Spinal cord (tissue), 10 donors: ENCODE results near the gene RNF14. TPM values are rescaled to one million over a fixed set of nuclear protein-coding genes. Genes with fewer than 3 reads are reported as not detected.
"Not testable (repeated sequence)": the region's sequence is repeated elsewhere in the genome, so short reads cannot be mapped to it uniquely, and the experiment has no call there.

Experiments used
- DNase-seq, 6 donors: peaks; one replicate each; pipeline versions ENCODE4 v3.0.0 to v3.0.0-alpha.2; 2013 to 2015; ENCODE audit warnings: low spot score in 6 of 6, low read depth in 4 of 6
- H3K27ac ChIP-seq: one replicate; pipeline ENCODE4 v1.5.1; 2013; ENCODE audit warnings: low read depth, low read length, control low read depth
- H3K27me3 ChIP-seq: one replicate; pipeline ENCODE4 v1.6.1; 2013; ENCODE audit warnings: low read length; ENCODE audit not compliant: control insufficient read depth, insufficient read depth
- H3K36me3 ChIP-seq: one replicate; pipeline ENCODE4 v1.6.1; 2013; ENCODE audit warnings: low read length; ENCODE audit not compliant: control insufficient read depth, insufficient read depth
- H3K4me1 ChIP-seq: one replicate; pipeline ENCODE4 v1.6.1; 2013; ENCODE audit warnings: low read length; ENCODE audit not compliant: control insufficient read depth, insufficient read depth
- H3K4me3 ChIP-seq: one replicate; pipeline ENCODE4 v1.5.1; 2013; ENCODE audit warnings: low read depth, low read length, control low read depth
- H3K9me3 ChIP-seq: one replicate; pipeline ENCODE4 v1.6.1; 2013; ENCODE audit warnings: low read length; ENCODE audit not compliant: control insufficient read depth, insufficient read depth
- WGBS: methylation state at CpG from one replicate; pipeline ENCODE4 v1.1.5; 2013; ENCODE audit warnings: missing lambda C conversion rate; ENCODE audit not compliant: insufficient coverage; 5-methylcytosine and 5-hydroxymethylcytosine counted together
- polyA plus RNA-seq, 2 donors: library from polyadenylated mRNA; unstranded; fragments of 120-200 nt; gene quantifications; one replicate each; pipeline ENCODE4 v1.2.1, GENCODE V29; 2013; ENCODE audit not compliant: insufficient read length in 2 of 2
- total RNA-seq, 2 donors: library from RNA; depleted of rRNA in 1 of 2; stranded (reverse); fragments of 120-200 nt in 1 of 2; fragments of >200 nt in 1 of 2; gene quantifications; one replicate each; pipeline versions ENCODE4 v1.2.3 to v1.2.4, GENCODE V29; 2013 to 2014
- donor health status: healthy.

RNF14 gene
- total and polyA plus RNA-seq, 4 donors = 57.4 to 96.9 (median 73.9) TPM

- H3K4me3 ChIP-seq = no peak overlapping the region
- H3K4me1 ChIP-seq = peaks cover 3% of the 10 kb centered on the region
- 62% methylated on average over 4 of the region's 5 CpGs for WGBS
- no peaks in the 10 kb centered on the region for H3K36me3 ChIP-seq
- no peak for DNase-seq
- no peak overlapping the region for H3K27ac ChIP-seq
- no peaks in the 10 kb centered on the region for H3K27me3 ChIP-seq
- H3K9me3 ChIP-seq = no peaks in the 10 kb centered on the region
Measured at GRCh38 chr5:142017832-142018427, 49.0 kb downstream of the RNF14 start.

DNA sequence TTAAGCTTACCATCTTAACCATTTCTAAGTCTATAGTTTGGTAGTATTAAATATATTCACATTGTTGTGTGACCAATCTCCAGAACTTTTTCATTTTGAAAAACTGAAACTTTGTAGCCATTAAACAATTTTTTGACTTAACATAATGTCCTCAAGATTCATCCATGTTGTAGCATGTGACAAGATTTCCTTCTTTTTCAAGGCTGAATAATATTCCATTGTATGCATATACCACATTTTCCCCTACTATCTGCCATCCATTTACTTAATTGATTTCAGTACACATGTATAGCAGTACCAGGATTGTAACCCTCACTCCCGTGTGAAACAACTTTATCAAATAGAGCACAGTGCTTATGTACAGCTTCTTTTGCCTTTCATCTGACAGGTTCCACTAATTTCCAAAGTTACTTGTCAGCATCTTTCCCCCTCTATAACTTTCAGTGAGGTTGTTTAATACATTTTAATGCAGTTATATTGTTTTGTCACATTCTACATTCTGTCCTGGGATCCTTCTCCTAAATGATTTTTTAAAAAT, 51.3 kb downstream of the RNF14 start:
- WGBS = no CpG with 5 or more reads among the region's 1 CpG
- H3K27ac ChIP-seq = no peak overlapping the region
- no peaks in the 10 kb centered on the region for H3K9me3 ChIP-seq
- DNase-seq = no peak
- no peaks in the 10 kb centered on the region for H3K27me3 ChIP-seq
- no peaks in the 10 kb centered on the region for H3K36me3 ChIP-seq
- no peak overlapping the region for H3K4me3 ChIP-seq
- no peaks in the 10 kb centered on the region for H3K4me1 ChIP-seq

DNA sequence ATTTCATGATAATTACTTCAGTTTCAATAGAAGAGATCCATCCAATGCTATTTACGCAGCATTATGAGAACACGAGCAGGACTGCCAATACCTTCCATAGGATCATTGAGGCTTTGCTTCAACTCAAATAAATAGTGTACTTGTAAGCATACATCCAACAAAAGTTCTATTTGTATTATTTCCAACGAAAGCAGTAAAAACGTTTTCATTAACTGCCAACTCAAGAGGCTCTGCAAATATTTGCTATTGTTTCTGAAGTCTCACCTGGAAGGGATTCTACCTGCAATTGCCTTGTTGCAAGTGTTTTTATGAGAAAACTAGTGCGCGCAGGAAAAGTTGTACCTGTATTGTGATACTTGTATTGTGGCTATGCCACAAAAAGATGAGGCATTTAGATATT, 54.9 kb downstream of the RNF14 start:
- WGBS = no CpG with 5 or more reads among the region's 6 CpGs
- H3K4me1 ChIP-seq = no peaks in the 10 kb centered on the region
- H3K36me3 ChIP-seq = no peaks in the 10 kb centered on the region
- no peak overlapping the region for H3K4me3 ChIP-seq
- H3K27me3 ChIP-seq = no peaks in the 10 kb centered on the region
- H3K9me3 ChIP-seq = no peaks in the 10 kb centered on the region
- no peak overlapping the region for H3K27ac ChIP-seq
- no peak for DNase-seq

DNA sequence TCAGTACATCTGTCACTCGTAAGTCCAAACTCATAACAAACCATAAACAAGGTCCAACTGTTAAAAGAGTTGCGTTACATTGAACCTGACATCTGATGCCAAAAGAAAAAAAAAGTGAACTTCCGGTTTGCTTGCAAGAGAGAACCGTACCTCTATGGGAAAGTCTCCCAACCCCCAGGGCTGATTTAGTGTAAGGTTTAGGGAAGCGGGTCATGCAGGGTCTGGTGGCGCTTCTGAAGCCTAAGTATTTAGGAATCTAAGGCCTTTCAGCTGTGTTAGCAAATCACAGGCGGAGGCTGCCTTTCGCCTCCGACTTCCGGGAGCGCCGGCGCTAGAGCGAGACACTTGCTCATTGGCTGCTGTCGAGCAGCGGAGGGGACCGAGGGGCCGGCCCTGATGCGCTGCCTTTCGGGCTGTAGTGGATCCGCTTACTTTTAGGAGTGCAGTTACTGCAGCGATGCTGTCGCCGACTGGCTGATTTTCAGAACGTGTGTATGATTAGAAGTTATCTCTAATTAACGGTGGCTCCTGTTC, 55.9 kb downstream of the RNF14 start:
- peak overlapping the region; percentile 60 for H3K4me3 ChIP-seq
- WGBS = under 1% methylated on average over 21 of the region's 26 CpGs
- no peaks in the 10 kb centered on the region for H3K4me1 ChIP-seq
- H3K36me3 ChIP-seq = no peaks in the 10 kb centered on the region
- peak overlapping the region; percentile 91 for H3K27ac ChIP-seq
- H3K27me3 ChIP-seq = no peaks in the 10 kb centered on the region
- no peaks in the 10 kb centered on the region for H3K9me3 ChIP-seq
- peak; percentile 62 to 96 (median 78) for DNase-seq

DNA sequence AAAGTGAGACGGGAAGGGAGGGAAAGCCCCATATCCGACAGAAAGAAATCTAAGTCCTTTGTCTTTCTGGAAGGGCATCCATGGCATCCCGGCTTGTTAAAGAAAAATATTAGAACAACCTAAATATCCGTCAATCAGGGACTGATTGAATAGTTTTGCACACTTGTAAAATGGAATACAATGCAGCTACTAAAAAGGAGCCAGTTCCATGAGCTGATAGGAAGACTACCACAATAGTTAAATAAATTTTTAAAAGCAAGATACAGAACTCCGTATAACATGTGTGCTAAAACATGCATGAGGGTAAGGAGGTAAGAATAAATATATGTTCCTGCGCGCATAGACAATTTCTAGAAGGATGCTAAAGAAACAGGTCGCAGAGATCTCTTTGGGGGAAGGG, 56.7 kb downstream of the RNF14 start:
- H3K36me3 ChIP-seq = no peaks in the 10 kb centered on the region
- H3K4me1 ChIP-seq = no peaks in the 10 kb centered on the region
- WGBS = 100% methylated on average over 2 of the region's 8 CpGs
- H3K27ac ChIP-seq = no peak overlapping the region
- H3K9me3 ChIP-seq = no peaks in the 10 kb centered on the region
- DNase-seq = no peak
- H3K27me3 ChIP-seq = no peaks in the 10 kb centered on the region
- no peak overlapping the region for H3K4me3 ChIP-seq

GRCh38 chr5:142032150-142032549, 63.2 kb downstream of the RNF14 start:
- no peaks in the 10 kb centered on the region for H3K9me3 ChIP-seq
- WGBS = 80% methylated on average over 1 of the region's 2 CpGs
- H3K4me1 ChIP-seq = no peaks in the 10 kb centered on the region
- H3K27me3 ChIP-seq = no peaks in the 10 kb centered on the region
- H3K4me3 ChIP-seq = no peak overlapping the region
- H3K27ac ChIP-seq = no peak overlapping the region
- no peak for DNase-seq
- H3K36me3 ChIP-seq = no peaks in the 10 kb centered on the region

GRCh38 chr5:142032747-142033631, 64.1 kb downstream of the RNF14 start:
- Histone ChIP-seq H3K36me3 (no peaks in the 10 kb centered on the region), H3K27ac (no peak overlapping the region), H3K27me3 (no peaks in the 10 kb centered on the region), H3K4me1 (no peaks in the 10 kb centered on the region), H3K9me3 (no peaks in the 10 kb centered on the region), H3K4me3 (no peak overlapping the region)
- DNase-seq = peak in 2 of 6 donors; percentile 14 to 90
- WGBS = 77% methylated on average over 16 of the region's 19 CpGs

GRCh38 chr5:142033632-142034567, 65.0 kb downstream of the RNF14 start:
- H3K27me3 ChIP-seq, DNase-seq, H3K36me3 ChIP-seq, H3K4me1 ChIP-seq, H3K27ac ChIP-seq, H3K4me3 ChIP-seq, H3K9me3 ChIP-seq: not testable (repeated sequence)
- WGBS = 97% methylated on average over 9 of the region's 15 CpGs

- Histone ChIP-seq H3K4me1 (no peaks in the 10 kb centered on the region), H3K27me3 (no peaks in the 10 kb centered on the region), H3K36me3 (no peaks in the 10 kb centered on the region), H3K4me3 (no peak overlapping the region), H3K27ac (no peak overlapping the region), H3K9me3 (no peaks in the 10 kb centered on the region)
- DNase-seq = no peak
Measured at GRCh38 chr5:142034994-142035393, 66.1 kb downstream of the RNF14 start.
